ENCODE data around the gene CLEC2B.

Gene CLEC2B

DNA sequence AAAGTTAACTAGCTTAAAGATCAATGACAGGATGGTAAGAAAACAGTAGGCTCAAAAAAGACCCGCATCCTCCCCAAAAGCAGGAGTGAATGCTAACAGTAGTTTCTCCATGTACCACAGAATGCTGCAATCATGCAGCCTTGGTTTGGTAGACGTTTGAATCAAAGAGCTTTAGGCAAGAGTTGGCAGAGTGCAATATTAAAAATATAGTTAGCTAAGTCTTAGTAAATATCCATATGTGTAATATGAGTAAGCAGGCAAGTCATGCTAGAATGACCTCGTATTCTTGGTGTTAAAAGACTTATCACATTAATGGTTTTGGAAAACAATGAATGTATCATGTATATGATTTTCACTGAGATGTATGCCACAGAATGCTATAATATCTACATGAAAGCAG, 60.6 kb downstream of the CLEC2B start:
- in situ Hi-C loops (cut with HindIII; ENCODE audit: low pct_ligation_motif_present, low sequenced_read_pairs): no loop called here
- no peak for DNase-seq
- no peak overlapping the region for H3K4me3 ChIP-seq (ENCODE audit: low read depth, low read length)
- no peaks in the 10 kb centered on the region for H3K36me3 ChIP-seq (replicated peaks)
- H3K27ac ChIP-seq: no peak overlapping the region
- no peaks in the 10 kb centered on the region for H3K27me3 ChIP-seq (replicated peaks)
- TF ChIP-seq, protein P1, sequence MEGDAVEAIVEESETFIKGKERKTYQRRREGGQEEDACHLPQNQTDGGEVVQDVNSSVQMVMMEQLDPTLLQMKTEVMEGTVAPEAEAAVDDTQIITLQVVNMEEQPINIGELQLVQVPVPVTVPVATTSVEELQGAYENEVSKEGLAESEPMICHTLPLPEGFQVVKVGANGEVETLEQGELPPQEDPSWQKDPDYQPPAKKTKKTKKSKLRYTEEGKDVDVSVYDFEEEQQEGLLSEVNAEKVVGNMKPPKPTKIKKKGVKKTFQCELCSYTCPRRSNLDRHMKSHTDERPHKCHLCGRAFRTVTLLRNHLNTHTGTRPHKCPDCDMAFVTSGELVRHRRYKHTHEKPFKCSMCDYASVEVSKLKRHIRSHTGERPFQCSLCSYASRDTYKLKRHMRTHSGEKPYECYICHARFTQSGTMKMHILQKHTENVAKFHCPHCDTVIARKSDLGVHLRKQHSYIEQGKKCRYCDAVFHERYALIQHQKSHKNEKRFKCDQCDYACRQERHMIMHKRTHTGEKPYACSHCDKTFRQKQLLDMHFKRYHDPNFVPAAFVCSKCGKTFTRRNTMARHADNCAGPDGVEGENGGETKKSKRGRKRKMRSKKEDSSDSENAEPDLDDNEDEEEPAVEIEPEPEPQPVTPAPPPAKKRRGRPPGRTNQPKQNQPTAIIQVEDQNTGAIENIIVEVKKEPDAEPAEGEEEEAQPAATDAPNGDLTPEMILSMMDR (IDR thresholded peaks at IDR 0.05; ENCODE audit: low read depth, low read length, missing control alignments): no peak

DNA sequence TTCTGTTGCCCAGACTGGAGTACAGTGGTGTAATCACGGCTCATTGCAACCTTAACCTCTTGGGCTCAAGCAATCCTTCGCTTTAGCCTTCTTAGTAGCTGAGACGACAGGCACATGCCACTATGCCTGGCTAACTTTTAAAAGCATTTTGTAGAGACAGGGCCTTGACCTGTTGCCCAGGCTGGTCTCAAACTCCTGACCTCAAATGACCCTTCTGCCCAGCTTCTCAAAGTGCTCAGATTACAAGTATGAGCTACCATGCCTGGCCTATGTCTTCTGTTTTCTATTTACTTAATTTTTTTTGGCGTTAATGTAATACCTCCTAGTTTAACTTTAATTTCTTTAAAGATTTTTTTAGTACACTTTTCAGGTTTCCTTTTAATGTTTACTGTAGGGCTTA, 62.4 kb downstream of the CLEC2B start:
- TF ChIP-seq, protein P1 (IDR thresholded peaks at IDR 0.05; ENCODE audit: low read depth, low read length, missing control alignments): no peak
- no peak overlapping the region for H3K27ac ChIP-seq
- H3K4me3 ChIP-seq (ENCODE audit: low read depth, low read length): no peak overlapping the region
- no peak for DNase-seq
- in situ Hi-C loops (cut with HindIII; ENCODE audit: low pct_ligation_motif_present, low sequenced_read_pairs): no loop called here
- no peaks in the 10 kb centered on the region for H3K36me3 ChIP-seq (replicated peaks)
- no peaks in the 10 kb centered on the region for H3K27me3 ChIP-seq (replicated peaks)

DNA sequence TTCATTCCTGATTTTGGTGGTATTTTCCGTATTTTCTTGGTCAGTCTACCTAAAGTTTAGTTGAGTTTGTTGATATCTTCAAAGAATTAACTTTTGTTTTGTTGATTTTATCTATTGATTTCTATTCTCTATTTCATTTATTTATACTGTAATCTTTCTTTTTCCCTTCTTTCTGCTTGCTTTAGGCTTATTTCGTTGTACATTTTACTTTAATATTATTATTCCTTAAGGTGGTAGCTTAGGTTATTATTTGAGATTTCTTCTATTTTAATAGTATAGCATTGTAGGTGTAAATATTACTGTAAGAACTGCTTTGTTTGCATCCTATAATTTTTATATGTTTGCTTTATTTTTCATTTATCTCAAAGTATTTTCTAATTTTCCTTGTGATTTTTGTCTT, 63.3 kb downstream of the CLEC2B start:
- no peak overlapping the region for H3K27ac ChIP-seq
- TF ChIP-seq, protein P1 (IDR thresholded peaks at IDR 0.05; ENCODE audit: low read depth, low read length, missing control alignments): no peak
- H3K4me3 ChIP-seq (ENCODE audit: low read depth, low read length): no peak overlapping the region
- DNase-seq: no peak
- in situ Hi-C loops (cut with HindIII; ENCODE audit: low pct_ligation_motif_present, low sequenced_read_pairs): no loop called here
- H3K36me3 ChIP-seq (replicated peaks): no peaks in the 10 kb centered on the region
- H3K27me3 ChIP-seq (replicated peaks): no peaks in the 10 kb centered on the region
